ENCODE data around the gene CDK18.

- no peak for TF ChIP-seq CTCF (optimal IDR thresholded peaks at IDR 0.05 in 1 of 3, IDR thresholded peaks at IDR 0.05 in 1 of 3, conservative IDR thresholded peaks at IDR 0.05 in 1 of 3; ENCODE audit: extremely low read depth in 1 of 3, insufficient read depth in 2 of 3, low read length in 3 of 3)
- TF ChIP-seq EZH2 (IDR thresholded peaks at IDR 0.05; ENCODE audit: low read length): no peak
These were observed 59.5 kb downstream of the CDK18 start for GRCh38 chr1:205563927-205564441.

All from keratinocyte (primary cell).